NCI-H1436 treated with DMSO at 0.1 percent for 48 hours (cell line): ENCODE measurements around the gene ST6GALNAC1.

ENCODE experiments used
- DNase-seq: peaks from one replicate; lab custom pipeline; 2025; lab: John Stamatoyannopoulos, UW

ST6GALNAC1 gene

GRCh38 chr17:76578376-76578775 lies 65.2 kb downstream of the ST6GALNAC1 start:
- DNase-seq = no peak

GRCh38 chr17:76577876-76578275 lies 65.7 kb downstream of the ST6GALNAC1 start:
- no peak for DNase-seq

- DNase-seq = no peak
These were observed 67.4 kb downstream of the ST6GALNAC1 start for GRCh38 chr17:76576189-76576588.

- DNase-seq = no peak
These were observed 68.0 kb downstream of the ST6GALNAC1 start for GRCh38 chr17:76575570-76575969.
